ENCODE measurements around the gene FUT3.

The FUT3 gene

GRCh38 chr19:5824751-5825150 lies 26.5 kb downstream of the FUT3 start:
- DNase-seq (ENCODE audit: low spot score) = no peak

GRCh38 chr19:5823579-5824281 lies 27.5 kb downstream of the FUT3 start:
- no peak for DNase-seq (ENCODE audit: low spot score)

- no peak for DNase-seq (ENCODE audit: low spot score)
These were observed 28.9 kb downstream of the FUT3 start for GRCh38 chr19:5822181-5822844.

- no peak for DNase-seq (ENCODE audit: low spot score)
These were observed 29.6 kb downstream of the FUT3 start for GRCh38 chr19:5821521-5822180.

- DNase-seq (ENCODE audit: low spot score) = no peak
These were observed 30.5 kb downstream of the FUT3 start for GRCh38 chr19:5820785-5821184.

- DNase-seq (ENCODE audit: low spot score) = no peak
These were observed 32.7 kb downstream of the FUT3 start for GRCh38 chr19:5818594-5818993.

- no peak for DNase-seq (ENCODE audit: low spot score)
These were observed 34.0 kb downstream of the FUT3 start for GRCh38 chr19:5817218-5817617.

- DNase-seq (ENCODE audit: low spot score) = no peak
These were observed 36.4 kb downstream of the FUT3 start for GRCh38 chr19:5814852-5815246.

- DNase-seq (ENCODE audit: low spot score) = no peak
These were observed 37.0 kb downstream of the FUT3 start for GRCh38 chr19:5814123-5814851.

- no peak for DNase-seq (ENCODE audit: low spot score)
These were observed 40.1 kb downstream of the FUT3 start for GRCh38 chr19:5811117-5811516.

- DNase-seq (ENCODE audit: low spot score) = no peak
These were observed 41.8 kb downstream of the FUT3 start for GRCh38 chr19:5809469-5809868.

- no peak for DNase-seq (ENCODE audit: low spot score)
These were observed 42.2 kb downstream of the FUT3 start for GRCh38 chr19:5809053-5809452.

GRCh38 chr19:5808120-5808816 lies 43.0 kb downstream of the FUT3 start:
- DNase-seq (ENCODE audit: low spot score) = no peak

- DNase-seq (ENCODE audit: low spot score) = no peak
These were observed 44.3 kb downstream of the FUT3 start for GRCh38 chr19:5806905-5807304.

GRCh38 chr19:5806133-5806489 lies 45.1 kb downstream of the FUT3 start:
- no peak for DNase-seq (ENCODE audit: low spot score)

GRCh38 chr19:5805462-5806132 lies 45.7 kb downstream of the FUT3 start:
- DNase-seq (ENCODE audit: low spot score) = peak; percentile 94

GRCh38 chr19:5804516-5805461 lies 46.5 kb downstream of the FUT3 start, which contains the start of gene NRTN:
Gene NRTN (plus strand): TSS chr19:5805067. CDS start chr19:5824166, 19,099 bp downstream.
- DNase-seq (ENCODE audit: low spot score) = peak; percentile 86

GRCh38 chr19:5803752-5804515 lies 47.3 kb downstream of the FUT3 start:
- DNase-seq (ENCODE audit: low spot score) = peak; percentile 96

- no peak for DNase-seq (ENCODE audit: low spot score)
These were observed 47.9 kb downstream of the FUT3 start for GRCh38 chr19:5803441-5803751.
